Peyer's patch (tissue), 4 donors: ENCODE measurements around the gene MACROD2.

Experiments used
- CTCF ChIP-seq, 6 experiments: fragments of 450-650 bp in 4 of 6; fragments of 200-600 bp in 2 of 6; sonication (generic) in 1 of 6; IDR thresholded peaks; one replicate each; pipeline ENCODE4 v1.5.1; 2017 to 2019; ENCODE audit warnings: antibody characterized with exemption in 6 of 6, mild to moderate bottlenecking in 3 of 6, moderate library complexity in 1 of 6
- POLR2A ChIP-seq, 2 donors: fragments of 450-650 bp; IDR thresholded peaks; one replicate each; pipeline ENCODE4 v1.5.1; 2017; ENCODE audit warnings: antibody characterized with exemption in 2 of 2, mild to moderate bottlenecking in 2 of 2, moderate library complexity in 2 of 2

- TF ChIP-seq CTCF (IDR thresholded peaks at IDR 0.05), result no peak
- TF ChIP-seq POLR2A (IDR thresholded peaks at IDR 0.05), result no peak
Observed at GRCh38 chr20:15317546-15318232, 1322.4 kb downstream of the MACROD2 start.
